H1 (cell line): ENCODE results near the gene NLRC5. TPM values are rescaled to one million over a fixed set of nuclear protein-coding genes. Genes with fewer than 3 reads are reported as not detected.

Source experiments
- CTCF ChIA-PET: fragments of 300-600 bp; sonication (Branson Sonifier 250); formaldehyde crosslinking; loops from one replicate; lab custom pipeline; 2021; ENCODE audit not compliant: partially characterized antibody; lab: Charles Lee
- POLR2A ChIA-PET: fragments of 300-600 bp; sonication (Branson Sonifier 250); formaldehyde crosslinking; loops from one replicate; lab custom pipeline; 2021; ENCODE audit warnings: inconsistent platforms; ENCODE audit not compliant: partially characterized antibody; lab: Charles Lee
- DNase-seq, 2 experiments: peaks; one replicate each; pipeline versions ENCODE4 v3.0.0 to v3.0.0-alpha.2; 2010 to 2022; ENCODE audit warnings: low spot score in 2 of 2, low read depth in 1 of 2, mixed read lengths in 1 of 2
- FAIRE-seq: peaks from 2 replicates; lab custom pipeline; 2011; peaks lifted over from hg19 to GRCh38; lab: Jason Lieb, UNC
- H2AFZ ChIP-seq: 2 replicates; pipeline ENCODE4 v1.8.1; 2012; ENCODE audit warnings: low read length, inconsistent platforms
- H2AK5ac ChIP-seq: 2 replicates; pipeline ENCODE4 v1.6.1; 2013; ENCODE audit warnings: low read depth, low read length
- H2BK120ac ChIP-seq: replicated peaks from 2 replicates; pipeline ENCODE3; 2013; ENCODE audit warnings: low read depth, low read length, inconsistent platforms
- H2BK12ac ChIP-seq: 2 replicates; pipeline ENCODE4 v1.6.1; 2013; ENCODE audit warnings: low read depth, low read length
- H2BK15ac ChIP-seq: 2 replicates; pipeline ENCODE4 v1.6.1; 2013; ENCODE audit warnings: low read length
- H2BK20ac ChIP-seq: 2 replicates; pipeline ENCODE4 v1.6.1; 2013; ENCODE audit warnings: low read length
- H2BK5ac ChIP-seq: 2 replicates; pipeline ENCODE4 v1.6.1; 2013; ENCODE audit warnings: low read depth, low read length
- H3K14ac ChIP-seq: 2 replicates; pipeline ENCODE4 v1.6.1; 2013; ENCODE audit warnings: inconsistent platforms; ENCODE audit not compliant: insufficient read length
- H3K18ac ChIP-seq: 2 replicates; pipeline ENCODE4 v1.6.1; 2013; ENCODE audit warnings: low read length; ENCODE audit errors: extremely low read depth
- H3K23ac ChIP-seq: 2 replicates; pipeline ENCODE4 v1.6.1; 2013; ENCODE audit warnings: inconsistent platforms; ENCODE audit not compliant: insufficient read length
- H3K23me2 ChIP-seq: 2 replicates; pipeline ENCODE4 v1.6.1; 2013; ENCODE audit warnings: low read depth, low read length
- H3K27ac ChIP-seq: 2 replicates; pipeline ENCODE4 v1.6.1; 2011; ENCODE audit warnings: low read depth, low read length, inconsistent platforms
- H3K27me3 ChIP-seq, 4 experiments: replicated peaks in 1 of 4; 1 replicate in 1 of 4; 2 replicates in 3 of 4; pipeline versions ENCODE4 v1.6.1 to v1.8.1; 2011 to 2013; ENCODE audit warnings: low read length in 3 of 4, mild to moderate bottlenecking in 3 of 4, inconsistent platforms in 2 of 4, mixed read lengths in 2 of 4, moderate library complexity in 1 of 4; ENCODE audit not compliant: control insufficient read depth in 3 of 4, insufficient read depth in 3 of 4; ENCODE audit errors: extremely low read depth in 1 of 4
- H3K36me3 ChIP-seq, 4 experiments: 2 replicates each; pipeline versions ENCODE4 v1.6.1 to v1.8.1; 2011 to 2013; ENCODE audit warnings: mild to moderate bottlenecking in 4 of 4, low read length in 3 of 4, moderate library complexity in 2 of 4, control low read depth in 1 of 4, inconsistent platforms in 1 of 4; ENCODE audit not compliant: insufficient read depth in 4 of 4, control insufficient read depth in 2 of 4
- H3K4ac ChIP-seq: replicated peaks from 2 replicates; pipeline ENCODE3; 2013; ENCODE audit warnings: low read length, low read depth, mixed read lengths, inconsistent platforms; ENCODE audit not compliant: insufficient read length
- H3K4me1 ChIP-seq, 4 experiments: replicated peaks in 1 of 4; 1 replicate in 1 of 4; 2 replicates in 3 of 4; pipeline versions ENCODE4 v1.6.1 to v1.8.1; 2011 to 2013; ENCODE audit warnings: low read length in 3 of 4, inconsistent platforms in 2 of 4, mixed read lengths in 1 of 4; ENCODE audit not compliant: insufficient read depth in 4 of 4, control insufficient read depth in 3 of 4
- H3K4me2 ChIP-seq, 2 experiments: 2 replicates each; pipeline versions ENCODE4 v1.6.1 to v1.8.1; 2011 to 2013; ENCODE audit warnings: low read depth in 2 of 2, low read length in 2 of 2, control low read depth in 1 of 2, inconsistent platforms in 1 of 2, mild to moderate bottlenecking in 1 of 2; ENCODE audit not compliant: insufficient read depth in 1 of 2
- H3K4me3 ChIP-seq, 4 experiments: fragments of 200-600, 300-600 bp in 1 of 4; sonication (generic), shearing (Covaris generic), sonication (Bioruptor Twin) in 1 of 4; 2 replicates each; pipeline versions ENCODE4 v1.5.1 to v1.8.1; 2011 to 2016; ENCODE audit warnings: low read length in 4 of 4, low read depth in 3 of 4, control low read depth in 2 of 4, inconsistent platforms in 2 of 4, mild to moderate bottlenecking in 2 of 4, mixed read lengths in 1 of 4, moderate library complexity in 1 of 4; ENCODE audit not compliant: insufficient read depth in 2 of 4; ENCODE audit errors: extremely low read depth in 1 of 4
- H3K56ac ChIP-seq: replicated peaks from 2 replicates; pipeline ENCODE3; 2013; ENCODE audit warnings: low read depth, mild to moderate bottlenecking, mixed read lengths, low read length, inconsistent platforms; ENCODE audit not compliant: insufficient read length
- H3K79me1 ChIP-seq: 2 replicates; pipeline ENCODE4 v1.6.1; 2013; ENCODE audit warnings: low read depth, low read length, control low read depth
- H3K79me2 ChIP-seq, 2 experiments: 2 replicates each; pipeline versions ENCODE4 v1.6.1 to v1.8.1; 2012 to 2013; ENCODE audit warnings: low read length in 2 of 2, mild to moderate bottlenecking in 2 of 2, inconsistent platforms in 1 of 2; ENCODE audit not compliant: insufficient read depth in 2 of 2, control insufficient read depth in 1 of 2
- H3K9ac ChIP-seq, 4 experiments: replicated peaks in 1 of 4; 1 replicate in 1 of 4; 2 replicates in 3 of 4; pipeline versions ENCODE4 v1.6.1 to v1.8.1; 2011 to 2013; ENCODE audit warnings: low read depth in 3 of 4, low read length in 3 of 4, control low read depth in 2 of 4, mild to moderate bottlenecking in 2 of 4, moderate library complexity in 2 of 4, inconsistent platforms in 1 of 4; ENCODE audit errors: extremely low read depth in 1 of 4
- H3K9me3 ChIP-seq, 2 experiments: 2 replicates each; pipeline versions ENCODE4 v1.6.1 to v1.8.1; 2012 to 2013; ENCODE audit warnings: mild to moderate bottlenecking in 2 of 2, moderate library complexity in 2 of 2, control low read depth in 1 of 2, inconsistent platforms in 1 of 2, low read depth in 1 of 2, low read length in 1 of 2, mixed read lengths in 1 of 2; ENCODE audit not compliant: insufficient read depth in 2 of 2
- H4K20me1 ChIP-seq, 2 experiments: replicated peaks in 1 of 2; 2 replicates each; pipeline versions ENCODE3 to v1.8.1; 2011 to 2013; ENCODE audit warnings: inconsistent platforms in 2 of 2, low read length in 2 of 2, mild to moderate bottlenecking in 1 of 2; ENCODE audit not compliant: insufficient read depth in 2 of 2, control insufficient read depth in 1 of 2
- H4K5ac ChIP-seq: 2 replicates; pipeline ENCODE4 v1.6.1; 2013; ENCODE audit warnings: low read length, low read depth, mixed read lengths, inconsistent platforms; ENCODE audit not compliant: insufficient read length
- H4K8ac ChIP-seq: 2 replicates; pipeline ENCODE4 v1.8.0; 2013; ENCODE audit warnings: mild to moderate bottlenecking, moderate library complexity, low read length, inconsistent platforms; ENCODE audit not compliant: insufficient read depth; ENCODE audit errors: extremely low read depth
- H4K91ac ChIP-seq: replicated peaks from 2 replicates; pipeline ENCODE3; 2013; ENCODE audit warnings: low read length, mixed read lengths, inconsistent platforms; ENCODE audit not compliant: insufficient read length
- ASH2L ChIP-seq: fragments of 200-600, 300-600 bp; sonication (generic); IDR thresholded peaks from one replicate; pipeline ENCODE4 v1.7.1; 2017; ENCODE audit warnings: low read length
- ATF2 ChIP-seq: IDR thresholded peaks from 2 replicates; pipeline ENCODE4 v1.6.1; 2012; ENCODE audit warnings: low read length, inconsistent platforms
- CHD2 ChIP-seq: IDR thresholded peaks from 2 replicates; pipeline ENCODE4 v1.6.1; 2012; ENCODE audit warnings: low read length, improper control_type of control experiment
- EGR1 ChIP-seq: IDR thresholded peaks from 2 replicates; pipeline ENCODE4 v1.6.1; 2011; ENCODE audit warnings: low read depth, low read length, borderline replicate concordance
- HDAC2 ChIP-seq, 2 experiments: fragments of 300-600 bp in 1 of 2; sonication (generic) in 1 of 2; IDR thresholded peaks; 2 replicates each; pipeline ENCODE4 v1.6.1; 2011 to 2012; ENCODE audit warnings: low read depth in 2 of 2, low read length in 2 of 2, mild to moderate bottlenecking in 2 of 2, moderate library complexity in 2 of 2, borderline replicate concordance in 1 of 2, inconsistent platforms in 1 of 2
- KDM4A ChIP-seq: IDR thresholded peaks from one replicate; pipeline ENCODE4 v1.7.1; 2012; ENCODE audit warnings: low read depth, mild to moderate bottlenecking, moderate library complexity, low read length, inconsistent platforms; ENCODE audit not compliant: severe bottlenecking
- KDM5A ChIP-seq: fragments of 200-600 bp; IDR thresholded peaks from 2 replicates; pipeline ENCODE4 v1.7.1; 2012; ENCODE audit warnings: mild to moderate bottlenecking, low read length, inconsistent platforms, mixed read lengths
- NANOG ChIP-seq: IDR thresholded peaks from 2 replicates; pipeline ENCODE4 v1.6.1; 2011; ENCODE audit warnings: low read length, low read depth, mild to moderate bottlenecking, inconsistent platforms; ENCODE audit not compliant: insufficient read depth, poor library complexity, severe bottlenecking
- POLR2A ChIP-seq, 2 experiments: IDR thresholded peaks; 1 replicate in 1 of 2; 2 replicates in 1 of 2; pipeline ENCODE4 v1.6.1; 2011; ENCODE audit warnings: low read depth in 2 of 2, low read length in 2 of 2, mild to moderate bottlenecking in 2 of 2; ENCODE audit errors: control extremely low read depth in 1 of 2
- WGBS, 2 experiments: shearing (Covaris generic) in 1 of 2; methylation state at CpG; one replicate each; pipeline versions ENCODE4 v1.1.6 to v1.1.7; 2013 to 2015; ENCODE audit warnings: low lambda C conversion rate in 2 of 2, mixed read lengths in 2 of 2, inconsistent platforms in 1 of 2, low coverage in 1 of 2, missing lambda C conversion rate in 1 of 2; ENCODE audit not compliant: insufficient replicate concordance in 2 of 2, insufficient coverage in 1 of 2, insufficient read length in 1 of 2; ENCODE audit errors: extremely low coverage in 1 of 2, missing lambda C conversion rate in 1 of 2; 5-methylcytosine and 5-hydroxymethylcytosine counted together
- polyA plus RNA-seq, 7 experiments: library from polyadenylated mRNA; depleted of rRNA in 3 of 7; stranded (reverse) in 5 of 7; unstranded in 2 of 7; fragments of >200 nt in 5 of 7; fragments of 200-250 nt in 2 of 7; gene quantifications; 1 replicate in 5 of 7; 2 replicates in 1 of 7; 4 replicates in 1 of 7; pipeline versions ENCODE4 v1.2.1 to v1.2.3, GENCODE V29; 2011 to 2013; ENCODE audit warnings: missing spikeins in 2 of 7, mixed read lengths in 2 of 7
- total RNA-seq: library from RNA; stranded (reverse); fragmentation: NEBNext Ultra II Directional; extraction: Animal tissue kit (Norgen Biotek cat#: 25700); gene quantifications from 2 replicates; pipeline ENCODE4 v1.2.1, GENCODE V29; 2021

NLRC5 gene
- total and polyA plus RNA-seq, 2 of the 8 experiments (the other 6 are each of a cell fraction or from before 2014, with no cell fraction given): 2.2 to 3.2 TPM

- Histone ChIP-seq H4K5ac (no peak overlapping the region), H4K91ac (no peak overlapping the region), H4K8ac (no peak overlapping the region), H3K36me3 (no peaks in the 10 kb centered on the region), H3K4ac (peak overlapping the region; percentile 2), H3K9ac (no peak overlapping the region), H3K79me1 (peaks cover 5% of the 10 kb centered on the region; the same call in 1 of the 2 replicates), H3K4me3 (no peak overlapping the region), H3K27me3 (no peaks in the 10 kb centered on the region), H2BK20ac (no peak overlapping the region), H2AK5ac (no peak overlapping the region), H3K14ac (no peak overlapping the region), H2AFZ (no peak overlapping the region), H3K23me2 (no peaks in the 10 kb centered on the region), H2BK15ac (no peak overlapping the region), H3K56ac (no peak overlapping the region), H3K4me1 (peaks cover 3 to 13% (median 9%) of the 10 kb centered on the region in 4 experiments), H3K18ac (no peak overlapping the region; the same call in 1 of the 2 replicates), H3K4me2 (no peak overlapping the region), H4K20me1 (no peaks in the 10 kb centered on the region), H3K23ac (no peak overlapping the region), H2BK12ac (0 out of 2 replicates have a peak overlapping the region, but pooled peaks have one; percentile 27), H2BK120ac (no peak overlapping the region), H3K9me3 (no peaks in the 10 kb centered on the region), H2BK5ac (peak overlapping the region; percentile 52; the same call in 1 of the 2 replicates), H3K79me2 (no peaks in the 10 kb centered on the region), H3K27ac (no peak overlapping the region)
- FAIRE-seq: no peak
- WGBS, 2 experiments: 100% methylated on average over 2 of the region's 2 CpGs; no CpG with 5 or more reads in 1 of the 2 experiments
- POLR2A ChIA-PET: interaction anchor here (1.7 to 2.0 kb wide), 2 partner anchors 12 to 44 kb away, joined by 4 to 6 read pairs; no protein-coding TSS in a partner anchor
- CTCF ChIA-PET: interaction anchor here (1.3 to 13.6 kb wide), 5 partner anchors 13 to 44 kb away, joined by 3 to 100 read pairs (median 5); partner anchors contain the start of gene CPNE2
- no peak for DNase-seq
- TF ChIP-seq KDM5A (no peak), KDM4A (no peak), ASH2L (no peak), EGR1 (no peak), HDAC2 (IDR thresholded peaks at IDR 0.05; ENCODE audit: borderline replicate concordance in 1 of 2, low read depth in 2 of 2, low read length in 2 of 2) (no peak), NANOG (no peak), POLR2A (IDR thresholded peaks at IDR 0.05; ENCODE audit: control extremely low read depth in 1 of 2, low read depth in 2 of 2, low read length in 2 of 2) (no peak), ATF2 (no peak), CHD2 (no peak)
Measured at GRCh38 chr16:57106767-57107166, 117.4 kb downstream of the NLRC5 start.
